HCT116 (cell line): ENCODE measurements around the gene NR2F6. TPM values are rescaled to one million over a fixed set of nuclear protein-coding genes. Genes with fewer than 3 reads are reported as not detected.

Experiments used
- ATAC-seq: fragments of 200-7000 bp; cut with Tn5 transposase; 2 replicates; pipeline ENCODE4 v1.9.1; 2020; ENCODE audit warnings: mild to moderate bottlenecking, moderate library complexity
- BruUV-seq: library from RNA; stranded (reverse); fragments of 400-500 nt; replicated peaks from 2 replicates; lab custom pipeline; 2021; lab: Mats Ljungman, UMichigan
- CTCF ChIA-PET: fragments of 300-600 bp; sonication (Branson Sonifier 250); formaldehyde crosslinking; loops from one replicate; lab custom pipeline; 2021; ENCODE audit warnings: antibody characterized with exemption; lab: Charles Lee
- POLR2A ChIA-PET: fragments of 300-600, 350-600 bp; sonication (Branson Sonifier 250); formaldehyde crosslinking; loops from one replicate; lab custom pipeline; 2021; ENCODE audit warnings: antibody characterized with exemption; lab: Charles Lee
- RAD21 ChIA-PET, 2 experiments: fragments of 300-600 bp; sonication (Branson Sonifier 250); formaldehyde crosslinking; loops; one replicate each; lab custom pipeline; 2023; ENCODE audit warnings: low total read pairs in 2 of 2; ENCODE audit not compliant: uncharacterized antibody in 2 of 2, unreplicated experiment in 2 of 2, low non-redundant PET in 1 of 2; lab: Charles Lee
- DNase-seq: peaks from one replicate; pipeline ENCODE4 v3.0.0-alpha.2; 2010; ENCODE audit warnings: low read depth, low spot score
- H2AFZ ChIP-seq: fragments of 200-600 bp; shearing (Covaris generic), sonication (generic); 2 replicates; pipeline ENCODE4 v1.6.1; 2017; ENCODE audit warnings: low read depth, mixed run types, mixed read lengths, antibody characterized with exemption, low read length; ENCODE audit not compliant: poor library complexity, severe bottlenecking
- H3K27ac ChIP-seq: 2 replicates; pipeline ENCODE4 v1.5.1; 2012; ENCODE audit warnings: low read depth, low read length
- H3K27me3 ChIP-seq: fragments of 200-600 bp; sonication (generic); 2 replicates; pipeline ENCODE4 v1.6.1; 2016; ENCODE audit warnings: mixed run types, low read length, mixed read lengths; ENCODE audit not compliant: insufficient read depth
- H3K36me3 ChIP-seq, 2 experiments: fragments of 200-500 bp in 1 of 2; fragments of 200-600 bp in 1 of 2; sonication (Bioruptor generic) in 1 of 2; sonication (generic) in 1 of 2; 2 replicates each; pipeline versions ENCODE4 v1.5.1 to v1.6.1; 2014 to 2016; ENCODE audit warnings: low read length in 2 of 2, inconsistent platforms in 1 of 2, mixed read lengths in 1 of 2, mixed run types in 1 of 2; ENCODE audit not compliant: insufficient read depth in 2 of 2, control insufficient read depth in 1 of 2
- H3K4me1 ChIP-seq, 2 experiments: fragments of 200-600 bp in 1 of 2; sonication (generic) in 1 of 2; 2 replicates each; pipeline versions ENCODE4 v1.5.1 to v1.6.1; 2012 to 2017; ENCODE audit warnings: low read length in 2 of 2, inconsistent platforms in 1 of 2, mild to moderate bottlenecking in 1 of 2, mixed read lengths in 1 of 2, mixed run types in 1 of 2, moderate library complexity in 1 of 2; ENCODE audit not compliant: insufficient read depth in 2 of 2, control insufficient read depth in 1 of 2
- H3K4me2 ChIP-seq: fragments of 200-600 bp; sonication (generic); 2 replicates; pipeline ENCODE4 v1.6.1; 2017; ENCODE audit warnings: mixed run types, low read length, mixed read lengths
- H3K4me3 ChIP-seq, 2 experiments: fragments of 200-600 bp in 1 of 2; sonication (generic) in 1 of 2; replicated peaks in 1 of 2; 2 replicates each; pipeline ENCODE4 v1.5.1; 2011 to 2016; ENCODE audit warnings: low read length in 2 of 2, control low read depth in 1 of 2, low read depth in 1 of 2, mild to moderate bottlenecking in 1 of 2, mixed read lengths in 1 of 2, mixed run types in 1 of 2
- H3K79me2 ChIP-seq: fragments of 200-600 bp; sonication (generic); 2 replicates; pipeline ENCODE4 v1.6.1; 2017; ENCODE audit warnings: mild to moderate bottlenecking, mixed run types, low read length, moderate library complexity, mixed read lengths; ENCODE audit not compliant: insufficient read depth
- H3K9ac ChIP-seq: fragments of 200-600 bp; sonication (generic); 2 replicates; pipeline ENCODE4 v1.6.1; 2016; ENCODE audit warnings: low read length, mixed read lengths
- H3K9me2 ChIP-seq: fragments of 200-600 bp; sonication (generic), shearing (Covaris generic); 2 replicates; pipeline ENCODE4 v1.6.1; 2017; ENCODE audit warnings: mixed run types, mild to moderate bottlenecking, moderate library complexity; ENCODE audit not compliant: insufficient read depth
- H3K9me3 ChIP-seq, 2 experiments: fragments of 200-500 bp in 1 of 2; fragments of 200-600 bp in 1 of 2; sonication (Bioruptor generic) in 1 of 2; sonication (generic) in 1 of 2; 2 replicates each; pipeline ENCODE4 v1.6.1; 2014 to 2017; ENCODE audit warnings: low read length in 2 of 2, mixed read lengths in 2 of 2, inconsistent platforms in 1 of 2, low read depth in 1 of 2, mild to moderate bottlenecking in 1 of 2, mixed run types in 1 of 2, moderate library complexity in 1 of 2; ENCODE audit not compliant: control insufficient read depth in 1 of 2, insufficient read depth in 1 of 2
- H4K20me1 ChIP-seq: fragments of 200-600 bp; sonication (generic), shearing (Covaris generic); 2 replicates; pipeline ENCODE4 v1.6.1; 2017; ENCODE audit warnings: mixed run types, mild to moderate bottlenecking, moderate library complexity; ENCODE audit not compliant: insufficient read depth
- CBX3 ChIP-seq: IDR thresholded peaks from 2 replicates; pipeline ENCODE4 v1.6.1; 2012; ENCODE audit warnings: low read depth
- CEBPB ChIP-seq: IDR thresholded peaks from 2 replicates; pipeline ENCODE4 v1.6.1; 2012; ENCODE audit warnings: low read depth
- CTCF ChIP-seq, 3 experiments: fragments of 200-600 bp in 1 of 3; sonication (generic) in 1 of 3; IDR thresholded peaks in 2 of 3; conservative IDR thresholded peaks in 1 of 3; 2 replicates each; pipeline ENCODE4 v1.5.1; 2012 to 2017; ENCODE audit warnings: low read depth in 2 of 3, low read length in 2 of 3, antibody characterized with exemption in 1 of 3, borderline replicate concordance in 1 of 3, control low read depth in 1 of 3, mild to moderate bottlenecking in 1 of 3, mixed read lengths in 1 of 3, mixed run types in 1 of 3, moderate library complexity in 1 of 3; ENCODE audit not compliant: insufficient read depth in 1 of 3
- EGR1 ChIP-seq: IDR thresholded peaks from 2 replicates; pipeline ENCODE4 v1.6.1; 2012; ENCODE audit warnings: low read depth
- ELF1 ChIP-seq: IDR thresholded peaks from 2 replicates; pipeline ENCODE4 v1.6.1; 2012; ENCODE audit warnings: low read depth, borderline replicate concordance
- EZH2 ChIP-seq: fragments of 200-600 bp; sonication (generic); IDR thresholded peaks from 2 replicates; pipeline ENCODE4 v1.6.1; 2017; ENCODE audit warnings: antibody characterized with exemption, mixed run types
- EZH2phosphoT487 ChIP-seq: fragments of 200-600 bp; IDR thresholded peaks from 2 replicates; pipeline ENCODE4 v1.6.1; 2018; ENCODE audit warnings: antibody characterized with exemption, borderline replicate concordance
- MAX ChIP-seq: IDR thresholded peaks from 2 replicates; pipeline ENCODE4 v1.6.1; 2012
- POLR2A ChIP-seq: IDR thresholded peaks from 2 replicates; pipeline ENCODE4 v1.7.0; 2011; ENCODE audit warnings: borderline replicate concordance; ENCODE audit not compliant: insufficient read depth, insufficient read length; ENCODE audit errors: extremely low read depth
- POLR2AphosphoS5 ChIP-seq: IDR thresholded peaks from 2 replicates; pipeline ENCODE4 v1.6.1; 2011; ENCODE audit warnings: mild to moderate bottlenecking, low read depth, low read length, moderate library complexity
- RAD21 ChIP-seq: IDR thresholded peaks from 2 replicates; pipeline ENCODE4 v1.6.1; 2012; ENCODE audit warnings: low read depth, mild to moderate bottlenecking
- SRF ChIP-seq: IDR thresholded peaks from 2 replicates; pipeline ENCODE4 v1.6.1; 2012; ENCODE audit warnings: low read depth
- TCF7L2 ChIP-seq: IDR thresholded peaks from 2 replicates; pipeline ENCODE4 v1.7.0; 2011; ENCODE audit warnings: borderline replicate concordance, inconsistent platforms; ENCODE audit not compliant: insufficient read depth, insufficient read length; ENCODE audit errors: extremely low read depth
- YY1 ChIP-seq: IDR thresholded peaks from 2 replicates; pipeline ENCODE4 v1.6.1; 2011; ENCODE audit warnings: low read length, low read depth, moderate library complexity, mild to moderate bottlenecking; ENCODE audit not compliant: insufficient replicate concordance; ENCODE audit errors: extremely low read depth
- ZFX ChIP-seq: fragments of 450-650 bp; IDR thresholded peaks from 2 replicates; pipeline ENCODE4 v1.6.1; 2017
- ZNF274 ChIP-seq: fragments of 200-500 bp; sonication (Bioruptor generic); IDR thresholded peaks from 2 replicates; pipeline ENCODE4 v1.6.1; 2014; ENCODE audit warnings: mild to moderate bottlenecking, low read depth, low read length, inconsistent platforms
- intact Hi-C: fragments of 100-400 bp; cut with micrococcal nuclease; formaldehyde crosslinking; loops from 2 replicates; pipeline ENCODE4 v1.10.0; 2022
- total RNA-seq: library from RNA; stranded (reverse); gene quantifications from one replicate; pipeline ENCODE4 v1.2.1, GENCODE V29; 2021; ENCODE audit not compliant: unreplicated experiment

Gene NR2F6
- total RNA-seq, 1 experiment from 2014 or later = 88.0 TPM

- no peak for DNase-seq
- no peak overlapping the region for H2AFZ ChIP-seq
- H3K4me1 ChIP-seq = peaks cover 3 to 11% of the 10 kb centered on the region in 2 experiments; a peak in 3 of 4 replicates
- H3K4me3 ChIP-seq = no peak overlapping the region
- ChIA-PET POLR2A (interaction anchor here (1.3 kb wide), 1 partner anchor 51 kb away, joined by 6 read pairs; the partner anchor contains the start of gene USE1), RAD21 (no interaction called here), CTCF (interaction anchor here (1.2 to 1.5 kb wide), 2 partner anchors 60 to 230 kb away, joined by 3 read pairs; no protein-coding TSS in a partner anchor)
- peaks cover 0 to 13% of the 10 kb centered on the region in 2 experiments; a peak in 1 of 4 replicates for H3K36me3 ChIP-seq
- no peaks in the 10 kb centered on the region for H3K9me3 ChIP-seq
- peak overlapping the region; percentile 15; the same call in 1 of the 2 replicates for H3K27ac ChIP-seq
- no peak for ATAC-seq
- intact Hi-C loops = no loop called here
- H3K9ac ChIP-seq = no peak overlapping the region
- no TSS peak for BruUV-seq
- H3K9me2 ChIP-seq = no peaks in the 10 kb centered on the region
- H3K79me2 ChIP-seq = peaks cover 17% of the 10 kb centered on the region
- no peaks in the 10 kb centered on the region for H3K27me3 ChIP-seq
- H3K4me2 ChIP-seq = no peak overlapping the region
- no peaks in the 10 kb centered on the region for H4K20me1 ChIP-seq
- no peak for TF ChIP-seq CEBPB
Measured at GRCh38 chr19:17266026-17266425, 20.3 kb upstream of the NR2F6 start.

GRCh38 chr19:17264641-17264979 lies 18.9 kb upstream of the NR2F6 start, which contains the start of gene USHBP1:
Gene USHBP1 (minus strand): TSS chr19:17264745. CDS start chr19:17264299, 446 bp downstream.
- CTCF ChIA-PET = no interaction called here
- H3K4me2 ChIP-seq = no peak within 1 kb of the TSS
- TF ChIP-seq EZH2phosphoT487 (no peak), MAX (no peak), EGR1 (no peak), TCF7L2 (no peak), YY1 (no peak), SRF (no peak), EZH2 (no peak), ZNF274 (no peak), ELF1 (no peak), CEBPB (no peak), ZFX (no peak), POLR2AphosphoS5 (no peak), CBX3 (no peak), CTCF (IDR thresholded peaks at IDR 0.05 in 2 of 3, conservative IDR thresholded peaks at IDR 0.05 in 1 of 3; ENCODE audit: borderline replicate concordance in 1 of 3, insufficient read depth in 1 of 3, low read depth in 2 of 3, low read length in 2 of 3) (no peak), RAD21 (no peak), POLR2A (no peak)

More at GRCh38 chr19:17264641-17264979, 18.9 kb upstream of the NR2F6 start, which contains the start of gene USHBP1:
- intact Hi-C loops = no loop called here
- Histone ChIP-seq H4K20me1 (no peaks in the 10 kb centered on the region), H3K4me3 (no peak within 1 kb of the TSS), H3K9me3 (no peaks in the 10 kb centered on the region), H2AFZ (no peak within 1 kb of the TSS), H3K36me3 (peaks cover 0 to 7% of the 10 kb centered on the region in 2 experiments; a peak in 1 of 4 replicates), H3K4me1 (peaks cover 3 to 17% of the 10 kb centered on the region in 2 experiments; a peak in 3 of 4 replicates), H3K9ac (no peak within 1 kb of the TSS), H3K27ac (no peak within 1 kb of the TSS), H3K9me2 (no peaks in the 10 kb centered on the region), H3K27me3 (no peaks in the 10 kb centered on the region), H3K79me2 (peaks cover 17% of the 10 kb centered on the region)
- no TSS peak for BruUV-seq
- no peak for ATAC-seq
- ChIA-PET POLR2A (interaction anchor here (1.3 kb wide), 2 partner anchors 30 to 50 kb away, joined by 3 read pairs; partner anchors contain the start of gene USE1), RAD21 (no interaction called here)
- no peak for DNase-seq
